ENCODE data around the gene TTLL11.

TTLL11 gene

GRCh38 chr9:121855476-121855875, 237.6 kb downstream of the TTLL11 start:
- no peak for TF ChIP-seq Cebpa-rat (IDR thresholded peaks at IDR 0.05)
- Histone ChIP-seq H3K4me1 (peaks cover 0 to 15% (median 8%) of the 10 kb centered on the region in 10 experiments; a peak in 10 of 20 replicates), H4K20me1 (no peaks in the 10 kb centered on the region; a peak in 1 of 22 replicates), H3K9me3 (replicated peaks in 1 of 11) (no peaks in the 10 kb centered on the region), H3K9ac (no peak overlapping the region), H3K36me3 (no peaks in the 10 kb centered on the region), H3K27me3 (no peaks in the 10 kb centered on the region), H3K4me3 (no peak overlapping the region), H3K4me2 (no peak overlapping the region), H3K27ac (no peak overlapping the region)

- H3K4me2 ChIP-seq: peak overlapping the region in 9 of 11 experiments; percentile 4 to 46 (median 12); a peak in 8 of 22 replicates
- TF ChIP-seq Cebpa-rat (IDR thresholded peaks at IDR 0.05): no peak
Observed at GRCh38 chr9:121853617-121854395, 239.3 kb downstream of the TTLL11 start.

GRCh38 chr9:121852651-121853616, 240.2 kb downstream of the TTLL11 start:
- TF ChIP-seq Cebpa-rat (IDR thresholded peaks at IDR 0.05): no peak
- peaks cover 0 to 15% (median 8%) of the 10 kb centered on the region in 10 experiments; a peak in 10 of 20 replicates for H3K4me1 ChIP-seq
- H3K4me2 ChIP-seq: peak overlapping the region in 2 of 11 experiments; percentile 22 to 46; a peak in 1 of 22 replicates
- H3K27ac ChIP-seq: no peak overlapping the region
- no peaks in the 10 kb centered on the region for H3K36me3 ChIP-seq
- H3K9ac ChIP-seq: no peak overlapping the region
- peaks cover 8 to 19% (median 14%) of the 10 kb centered on the region in 11 experiments; a peak in 21 of 22 replicates for H3K9me3 ChIP-seq (replicated peaks in 1 of 11)
- no peaks in the 10 kb centered on the region for H3K27me3 ChIP-seq
- H3K4me3 ChIP-seq: no peak overlapping the region
- no peaks in the 10 kb centered on the region; a peak in 1 of 22 replicates for H4K20me1 ChIP-seq

More at GRCh38 chr9:121853617-121854395, 239.3 kb downstream of the TTLL11 start:
- H3K4me3 ChIP-seq: no peak overlapping the region
- no peaks in the 10 kb centered on the region; a peak in 1 of 22 replicates for H4K20me1 ChIP-seq
- H3K36me3 ChIP-seq: no peaks in the 10 kb centered on the region
- peaks cover 0 to 15% (median 8%) of the 10 kb centered on the region in 10 experiments; a peak in 10 of 20 replicates for H3K4me1 ChIP-seq
- no peak overlapping the region for H3K9ac ChIP-seq
- H3K27ac ChIP-seq: no peak overlapping the region
- H3K9me3 ChIP-seq (replicated peaks in 1 of 11): peaks cover 2 to 10% (median 8%) of the 10 kb centered on the region in 11 experiments; a peak in 15 of 22 replicates
- no peaks in the 10 kb centered on the region for H3K27me3 ChIP-seq

- Histone ChIP-seq H3K27ac (no peak overlapping the region), H4K20me1 (no peaks in the 10 kb centered on the region), H3K9me3 (replicated peaks in 1 of 11) (peaks cover 11 to 23% (median 18%) of the 10 kb centered on the region in 11 experiments; a peak in 21 of 22 replicates), H3K27me3 (no peaks in the 10 kb centered on the region), H3K4me3 (no peak overlapping the region), H3K36me3 (no peaks in the 10 kb centered on the region), H3K4me2 (no peak overlapping the region), H3K4me1 (peaks cover 0 to 15% (median 8%) of the 10 kb centered on the region in 10 experiments; a peak in 10 of 20 replicates), H3K9ac (no peak overlapping the region)
- TF ChIP-seq Cebpa-rat (IDR thresholded peaks at IDR 0.05): no peak
Observed at GRCh38 chr9:121852241-121852640, 240.9 kb downstream of the TTLL11 start.

GRCh38 chr9:121851641-121852091, 241.4 kb downstream of the TTLL11 start:
- no peaks in the 10 kb centered on the region for H3K36me3 ChIP-seq
- H4K20me1 ChIP-seq: no peaks in the 10 kb centered on the region
- H3K27ac ChIP-seq: no peak overlapping the region
- TF ChIP-seq Cebpa-rat (IDR thresholded peaks at IDR 0.05): no peak
- peaks cover 0 to 13% (median 8%) of the 10 kb centered on the region in 10 experiments; a peak in 10 of 20 replicates for H3K4me1 ChIP-seq
- H3K27me3 ChIP-seq: no peaks in the 10 kb centered on the region
- no peak overlapping the region for H3K4me2 ChIP-seq
- H3K4me3 ChIP-seq: no peak overlapping the region
- no peak overlapping the region for H3K9ac ChIP-seq
- H3K9me3 ChIP-seq (replicated peaks in 1 of 11): peaks cover 11 to 23% (median 18%) of the 10 kb centered on the region in 11 experiments; a peak in 21 of 22 replicates

GRCh38 chr9:121850366-121850765, 242.7 kb downstream of the TTLL11 start:
- no peak overlapping the region for H3K4me2 ChIP-seq
- no peak overlapping the region for H3K4me3 ChIP-seq
- H3K36me3 ChIP-seq: no peaks in the 10 kb centered on the region
- H4K20me1 ChIP-seq: no peaks in the 10 kb centered on the region
- no peak overlapping the region for H3K27ac ChIP-seq
- H3K27me3 ChIP-seq: no peaks in the 10 kb centered on the region
- no peak for TF ChIP-seq Cebpa-rat (IDR thresholded peaks at IDR 0.05)
- peaks cover 0 to 13% (median 8%) of the 10 kb centered on the region in 10 experiments; a peak in 10 of 20 replicates for H3K4me1 ChIP-seq
- H3K9ac ChIP-seq: no peak overlapping the region
- peaks cover 11 to 24% (median 19%) of the 10 kb centered on the region in 11 experiments; a peak in 21 of 22 replicates for H3K9me3 ChIP-seq (replicated peaks in 1 of 11)

- Histone ChIP-seq H3K4me2 (no peak overlapping the region), H3K27ac (no peak overlapping the region), H3K9ac (no peak overlapping the region), H3K36me3 (no peaks in the 10 kb centered on the region), H3K9me3 (replicated peaks in 1 of 11) (peaks cover 15 to 32% (median 25%) of the 10 kb centered on the region in 11 experiments; a peak in 21 of 22 replicates), H4K20me1 (no peaks in the 10 kb centered on the region), H3K27me3 (no peaks in the 10 kb centered on the region), H3K4me3 (no peak overlapping the region), H3K4me1 (peaks cover 0 to 13% (median 8%) of the 10 kb centered on the region in 10 experiments; a peak in 10 of 20 replicates)
- no peak for TF ChIP-seq Cebpa-rat (IDR thresholded peaks at IDR 0.05)
Observed at GRCh38 chr9:121849554-121849953, 243.6 kb downstream of the TTLL11 start.

- no peak overlapping the region for H3K27ac ChIP-seq
- H3K4me3 ChIP-seq: no peak overlapping the region
- H3K4me1 ChIP-seq: peaks cover 0 to 27% (median 16%) of the 10 kb centered on the region in 10 experiments; a peak in 13 of 20 replicates
- no peaks in the 10 kb centered on the region for H4K20me1 ChIP-seq
- H3K9me3 ChIP-seq (replicated peaks in 1 of 11): peaks cover 26 to 43% (median 35%) of the 10 kb centered on the region in 11 experiments; a peak in 21 of 22 replicates
- no peak overlapping the region for H3K4me2 ChIP-seq
- no peaks in the 10 kb centered on the region for H3K27me3 ChIP-seq
- H3K36me3 ChIP-seq: 0 out of 22 replicates have a peak, but pooled peaks cover 0 to 4% (median 0%) of the 10 kb centered on the region in 11 experiments
- H3K9ac ChIP-seq: no peak overlapping the region
- no peak for TF ChIP-seq Cebpa-rat (IDR thresholded peaks at IDR 0.05)
Observed at GRCh38 chr9:121844562-121844961, 248.5 kb downstream of the TTLL11 start.

Data from BLaER1 treated with 17β-estradiol and CSF1 and Interleukin-3, amounts not matched to agents 10 nM and 100 nM (cell line).